Measurements from ENCODE around the gene MELTF. TPM values are rescaled to one million over a fixed set of nuclear protein-coding genes. Genes with fewer than 3 reads are reported as not detected.

MELTF gene
- total RNA-seq, 1 donor from 2014 or later = 31.8 TPM

DNA sequence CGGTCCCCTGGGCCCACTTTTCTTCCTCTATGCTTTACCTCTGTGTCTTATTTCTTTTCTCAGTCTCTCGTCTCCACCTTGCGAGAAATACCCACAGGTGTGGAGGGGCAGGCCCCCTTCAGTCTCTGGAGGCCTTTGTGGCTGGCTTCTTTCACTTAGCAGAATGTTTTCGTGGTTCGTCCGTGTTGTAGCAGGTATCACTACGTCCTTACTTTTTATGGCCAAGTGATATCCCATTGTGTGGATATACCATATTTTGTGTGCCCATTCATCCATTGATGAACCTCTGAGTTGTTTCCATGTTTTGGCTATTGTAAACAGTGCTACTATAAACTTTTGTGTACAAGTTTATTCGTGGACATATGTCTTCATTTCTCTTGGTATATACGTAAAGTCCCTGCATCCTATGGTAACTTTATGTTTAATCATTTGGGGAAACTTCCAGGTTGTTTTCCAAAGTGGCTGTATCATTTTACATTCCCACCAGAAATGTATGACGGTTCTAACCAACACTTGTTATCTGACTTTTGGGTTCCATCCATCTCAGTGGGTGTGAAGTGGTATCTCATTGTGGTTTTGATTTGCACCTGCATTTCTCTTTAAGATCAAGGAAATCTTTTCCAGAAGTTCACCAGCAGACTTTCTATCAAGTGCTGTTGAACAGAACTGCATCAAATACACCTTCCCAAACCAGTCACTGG is 66.5 kb downstream of the MELTF start:
- Mint-ChIP-seq H3K27ac (ENCODE audit: unreplicated experiment) (peak overlapping the region; percentile 74), H3K36me3 (ENCODE audit: unreplicated experiment) (peaks cover 11% of the 10 kb centered on the region), H3K9me3 (ENCODE audit: unreplicated experiment) (no peaks in the 10 kb centered on the region), H3K4me3 (ENCODE audit: unreplicated experiment) (no peak overlapping the region), H3K4me1 (ENCODE audit: low read depth, unreplicated experiment) (peaks cover 13% of the 10 kb centered on the region), H3K27me3 (ENCODE audit: unreplicated experiment) (peaks cover 24% of the 10 kb centered on the region)
- TF ChIP-seq, protein P1, sequence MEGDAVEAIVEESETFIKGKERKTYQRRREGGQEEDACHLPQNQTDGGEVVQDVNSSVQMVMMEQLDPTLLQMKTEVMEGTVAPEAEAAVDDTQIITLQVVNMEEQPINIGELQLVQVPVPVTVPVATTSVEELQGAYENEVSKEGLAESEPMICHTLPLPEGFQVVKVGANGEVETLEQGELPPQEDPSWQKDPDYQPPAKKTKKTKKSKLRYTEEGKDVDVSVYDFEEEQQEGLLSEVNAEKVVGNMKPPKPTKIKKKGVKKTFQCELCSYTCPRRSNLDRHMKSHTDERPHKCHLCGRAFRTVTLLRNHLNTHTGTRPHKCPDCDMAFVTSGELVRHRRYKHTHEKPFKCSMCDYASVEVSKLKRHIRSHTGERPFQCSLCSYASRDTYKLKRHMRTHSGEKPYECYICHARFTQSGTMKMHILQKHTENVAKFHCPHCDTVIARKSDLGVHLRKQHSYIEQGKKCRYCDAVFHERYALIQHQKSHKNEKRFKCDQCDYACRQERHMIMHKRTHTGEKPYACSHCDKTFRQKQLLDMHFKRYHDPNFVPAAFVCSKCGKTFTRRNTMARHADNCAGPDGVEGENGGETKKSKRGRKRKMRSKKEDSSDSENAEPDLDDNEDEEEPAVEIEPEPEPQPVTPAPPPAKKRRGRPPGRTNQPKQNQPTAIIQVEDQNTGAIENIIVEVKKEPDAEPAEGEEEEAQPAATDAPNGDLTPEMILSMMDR (IDR thresholded peaks at IDR 0.05; ENCODE audit: partially characterized antibody, unreplicated experiment) = no peak
- no peak for DNase-seq

DNA sequence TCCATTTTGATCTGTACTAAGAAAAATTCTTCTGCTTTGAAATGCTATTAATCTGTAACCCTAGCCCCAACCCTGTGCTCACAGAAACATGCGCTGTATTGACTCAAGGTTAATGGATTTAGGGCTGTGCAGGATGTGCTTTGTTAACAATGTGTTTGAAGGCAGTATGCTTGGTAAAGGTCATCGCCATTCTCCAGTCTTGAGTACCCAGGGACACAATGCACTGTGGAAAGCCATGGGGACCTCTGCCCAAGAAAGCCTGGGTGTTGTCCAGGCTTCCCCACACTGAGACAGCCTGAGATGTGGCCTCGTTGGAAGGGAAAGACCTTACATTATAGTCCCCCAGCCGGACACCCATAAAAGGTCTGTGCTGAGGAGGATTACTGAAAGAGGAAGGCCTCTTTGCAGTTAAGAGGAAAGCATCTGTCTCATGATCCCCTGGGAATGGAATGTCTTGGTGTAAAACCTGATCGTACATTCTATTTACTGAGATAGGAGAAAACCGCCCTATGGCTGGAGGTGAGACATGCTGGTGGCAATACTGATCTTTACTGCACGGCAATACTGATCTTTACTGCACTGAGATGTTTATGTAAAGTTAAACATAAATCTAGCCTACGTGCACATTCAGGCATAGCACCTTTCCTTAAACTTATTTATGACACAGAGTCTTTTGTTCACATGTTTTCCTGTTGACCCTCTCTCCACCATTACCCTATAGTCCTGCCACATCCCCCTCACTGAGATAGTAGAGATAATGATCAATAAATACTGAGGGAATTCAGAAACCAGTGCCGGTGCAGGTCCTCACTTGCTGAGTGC is 67.3 kb downstream of the MELTF start:
- Mint-ChIP-seq H3K4me1 (ENCODE audit: low read depth, unreplicated experiment) (peaks cover 11% of the 10 kb centered on the region), H3K27ac (ENCODE audit: unreplicated experiment) (peak overlapping the region; percentile 74), H3K36me3 (ENCODE audit: unreplicated experiment) (peaks cover 7% of the 10 kb centered on the region), H3K9me3 (ENCODE audit: unreplicated experiment) (no peaks in the 10 kb centered on the region), H3K4me3 (ENCODE audit: unreplicated experiment) (peak overlapping the region; percentile 26), H3K27me3 (ENCODE audit: unreplicated experiment) (peaks cover 18% of the 10 kb centered on the region)
- DNase-seq = no peak
- TF ChIP-seq, protein P1 (IDR thresholded peaks at IDR 0.05; ENCODE audit: partially characterized antibody, unreplicated experiment) = no peak

DNA sequence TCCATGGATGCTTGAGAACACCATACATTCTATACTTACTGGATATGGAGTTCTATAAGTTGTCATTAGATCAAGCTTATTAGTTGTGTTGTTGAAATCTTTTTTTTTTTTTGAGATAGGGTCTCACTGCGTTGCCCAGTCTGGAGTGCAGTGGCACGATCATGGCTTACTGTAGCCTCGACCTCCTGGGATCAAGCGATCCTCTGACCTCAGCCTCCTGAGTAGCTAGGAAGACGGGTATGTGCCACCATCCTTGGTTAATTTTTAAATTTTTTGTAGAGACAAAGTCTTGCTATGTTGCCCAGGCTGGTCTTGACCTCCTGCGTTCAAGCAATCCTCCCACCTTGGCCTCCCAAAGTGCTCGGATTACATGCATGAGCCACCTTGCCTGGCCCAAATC is 74.8 kb downstream of the MELTF start:
- H3K4me3 Mint-ChIP-seq (ENCODE audit: unreplicated experiment) = no peak overlapping the region

More for the DNA sequence above, 74.8 kb downstream of the MELTF start:
- Mint-ChIP-seq H3K4me1 (ENCODE audit: low read depth, unreplicated experiment) (no peaks in the 10 kb centered on the region), H3K36me3 (ENCODE audit: unreplicated experiment) (peaks cover 12% of the 10 kb centered on the region), H3K27ac (ENCODE audit: unreplicated experiment) (no peak overlapping the region), H3K27me3 (ENCODE audit: unreplicated experiment) (peaks cover 2% of the 10 kb centered on the region), H3K9me3 (ENCODE audit: unreplicated experiment) (peaks cover 5% of the 10 kb centered on the region)
- TF ChIP-seq, protein P1 (IDR thresholded peaks at IDR 0.05; ENCODE audit: partially characterized antibody, unreplicated experiment) = no peak
- DNase-seq = no peak

Other genes with a start within 250 kb of the MELTF start
- gene SENP5, start 161.9 kb downstream of the MELTF start, total RNA-seq (ENCODE audit: unreplicated experiment) = 49.6 TPM
- 118 TPM for gene NCBP2, start 87.3 kb downstream of the MELTF start, total RNA-seq (ENCODE audit: unreplicated experiment)
- gene PIGZ, start 61.0 kb downstream of the MELTF start, total RNA-seq (ENCODE audit: unreplicated experiment) = 4.7 TPM

Data from glutamatergic neuron (in vitro differentiated cells).